ENCODE results near the gene ANTKMT. TPM values are rescaled to one million over a fixed set of nuclear protein-coding genes. Genes with fewer than 3 reads are reported as not detected.
A peak's percentile ranks its signal among the peaks of the same experiment; 100 is the strongest.

The ANTKMT gene
- total RNA-seq, 4 donors from 2014 or later: 23.5 to 46.2 (median 31.0) TPM

DNA sequence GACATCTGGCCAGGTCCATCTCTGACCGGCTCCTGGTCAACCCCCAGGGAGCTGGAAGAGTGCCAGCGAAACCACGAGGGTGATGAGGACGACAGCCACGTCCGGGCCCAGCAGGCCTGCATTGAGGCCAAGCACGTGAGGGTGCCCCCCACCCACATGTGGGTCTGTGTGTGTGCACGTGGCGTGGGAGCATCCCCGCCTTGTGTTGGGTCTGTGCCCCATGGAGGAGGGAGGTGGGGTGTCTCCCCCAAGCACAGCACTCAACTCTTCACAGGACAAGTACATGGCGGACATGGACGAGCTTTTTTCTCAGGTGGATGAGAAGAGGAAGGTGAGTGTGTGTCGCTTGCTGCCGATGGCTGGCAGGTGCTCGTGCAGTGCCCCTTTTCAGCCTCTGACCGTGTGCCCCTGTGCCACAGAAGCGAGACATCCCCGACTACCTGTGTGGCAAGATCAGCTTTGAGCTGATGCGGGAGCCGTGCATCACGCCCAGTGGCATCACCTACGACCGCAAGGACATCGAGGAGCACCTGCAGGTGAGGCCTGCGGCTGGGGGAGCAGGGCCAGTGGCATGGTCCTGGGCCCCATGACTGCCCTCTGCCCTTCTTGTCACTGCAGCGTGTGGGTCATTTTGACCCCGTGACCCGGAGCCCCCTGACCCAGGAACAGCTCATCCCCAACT lies 39.1 kb upstream of the ANTKMT start:
- TF ChIP-seq POLR2AphosphoS5 (IDR thresholded peaks at IDR 0.05) (no peak), EP300 (IDR thresholded peaks at IDR 0.05) (no peak), POLR2A (IDR thresholded peaks at IDR 0.05) (no peak)
- TF ChIP-seq, protein P1, sequence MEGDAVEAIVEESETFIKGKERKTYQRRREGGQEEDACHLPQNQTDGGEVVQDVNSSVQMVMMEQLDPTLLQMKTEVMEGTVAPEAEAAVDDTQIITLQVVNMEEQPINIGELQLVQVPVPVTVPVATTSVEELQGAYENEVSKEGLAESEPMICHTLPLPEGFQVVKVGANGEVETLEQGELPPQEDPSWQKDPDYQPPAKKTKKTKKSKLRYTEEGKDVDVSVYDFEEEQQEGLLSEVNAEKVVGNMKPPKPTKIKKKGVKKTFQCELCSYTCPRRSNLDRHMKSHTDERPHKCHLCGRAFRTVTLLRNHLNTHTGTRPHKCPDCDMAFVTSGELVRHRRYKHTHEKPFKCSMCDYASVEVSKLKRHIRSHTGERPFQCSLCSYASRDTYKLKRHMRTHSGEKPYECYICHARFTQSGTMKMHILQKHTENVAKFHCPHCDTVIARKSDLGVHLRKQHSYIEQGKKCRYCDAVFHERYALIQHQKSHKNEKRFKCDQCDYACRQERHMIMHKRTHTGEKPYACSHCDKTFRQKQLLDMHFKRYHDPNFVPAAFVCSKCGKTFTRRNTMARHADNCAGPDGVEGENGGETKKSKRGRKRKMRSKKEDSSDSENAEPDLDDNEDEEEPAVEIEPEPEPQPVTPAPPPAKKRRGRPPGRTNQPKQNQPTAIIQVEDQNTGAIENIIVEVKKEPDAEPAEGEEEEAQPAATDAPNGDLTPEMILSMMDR (IDR thresholded peaks at IDR 0.05): no peak
- Histone ChIP-seq H3K9me3 (no peaks in the 10 kb centered on the region), H3K4me3 (peak overlapping the region in 1 of 2 donors; percentile 97), H3K36me3 (peaks cover 0 to 31% of the 10 kb centered on the region in 2 donors), H3K27me3 (peaks cover 8% of the 10 kb centered on the region), H3K27ac (no peak overlapping the region), H3K4me1 (peaks cover 0 to 72% (median 45%) of the 10 kb centered on the region in 3 donors)
- WGBS, 2 donors (ENCODE audit: low coverage in 1 of 2): 78 to 100% methylated on average over 1 to 3 of the region's 28 CpGs
- no peak for ATAC-seq

DNA sequence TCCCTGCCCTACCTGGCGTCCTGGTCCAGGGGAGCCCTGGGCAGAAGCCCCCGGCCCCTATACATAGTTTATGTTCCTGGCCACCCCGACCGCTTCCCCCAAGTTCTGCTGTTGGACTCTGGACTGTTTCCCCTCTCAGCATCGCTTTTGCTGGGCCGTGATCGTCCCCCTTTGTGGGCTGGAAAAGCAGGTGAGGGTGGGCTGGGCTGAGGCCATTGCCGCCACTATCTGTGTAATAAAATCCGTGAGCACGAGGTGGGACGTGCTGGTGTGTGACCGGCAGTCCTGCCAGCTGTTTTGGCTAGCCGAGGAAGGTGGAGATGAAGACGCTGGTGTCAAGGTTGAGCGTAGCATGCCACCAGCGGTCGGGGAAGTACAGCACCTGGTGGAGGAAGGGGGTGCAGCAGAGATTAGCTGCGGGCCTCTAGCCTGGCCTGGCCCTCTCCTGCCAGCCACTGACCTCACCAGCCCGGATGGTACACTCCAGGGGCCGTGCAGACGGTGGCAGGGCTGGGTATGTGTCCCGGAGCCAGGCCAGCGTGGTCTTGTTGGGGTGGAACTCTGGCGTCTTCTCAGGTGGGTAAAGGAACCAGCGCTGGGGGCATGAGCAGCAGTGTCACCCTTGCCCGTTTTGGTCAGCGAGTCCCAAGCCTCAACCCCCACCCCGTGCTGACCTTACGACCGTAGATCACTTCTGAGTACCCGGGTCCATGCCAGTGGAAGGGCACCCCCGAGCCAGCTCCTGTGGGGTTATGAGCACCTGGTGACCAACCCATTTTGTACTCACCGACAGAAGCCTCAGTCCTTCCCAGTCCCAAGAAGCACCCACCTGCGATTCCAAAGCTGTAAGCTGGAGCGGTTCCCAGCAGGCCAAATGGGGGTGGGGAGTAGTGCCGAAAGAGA lies 38.2 kb upstream of the ANTKMT start:
- no peaks in the 10 kb centered on the region for H3K9me3 ChIP-seq
- peak overlapping the region in 1 of 4 donors; percentile 86 for H3K27ac ChIP-seq
- peaks cover 0 to 40% of the 10 kb centered on the region in 2 donors for H3K36me3 ChIP-seq
- H3K4me3 ChIP-seq: peak overlapping the region in 1 of 2 donors; percentile 81
- H3K4me1 ChIP-seq: peaks cover 0 to 72% (median 45%) of the 10 kb centered on the region in 3 donors
- TF ChIP-seq POLR2AphosphoS5 (IDR thresholded peaks at IDR 0.05) (no peak), POLR2A (IDR thresholded peaks at IDR 0.05) (no peak), EP300 (IDR thresholded peaks at IDR 0.05) (no peak)
- TF ChIP-seq, protein P1 (IDR thresholded peaks at IDR 0.05): no peak
- WGBS, 2 donors (ENCODE audit: low coverage in 1 of 2): 76 to 81% methylated on average over 5 to 8 of the region's 36 CpGs
- no peak for ATAC-seq
- H3K27me3 ChIP-seq: no peaks in the 10 kb centered on the region

- H3K4me1 ChIP-seq: peaks cover 0 to 77% (median 47%) of the 10 kb centered on the region in 3 donors
- 59% methylated on average over 7 of the region's 57 CpGs; no CpG with 5 or more reads in 1 of the 2 donors for WGBS, 2 donors (ENCODE audit: low coverage in 1 of 2)
- H3K27ac ChIP-seq: peak overlapping the region in 3 of 4 donors; percentile 79 to 88 (median 86)
- no peak for ATAC-seq
- no peaks in the 10 kb centered on the region for H3K9me3 ChIP-seq
- TF ChIP-seq POLR2AphosphoS5 (IDR thresholded peaks at IDR 0.05): peak; percentile 3
- TF ChIP-seq, protein P1 (IDR thresholded peaks at IDR 0.05): no peak
- H3K27me3 ChIP-seq: no peaks in the 10 kb centered on the region
- peak overlapping the region; percentile 47 to 81 for H3K4me3 ChIP-seq
- peaks cover 0 to 46% of the 10 kb centered on the region in 2 donors for H3K36me3 ChIP-seq
These were observed 37.4 kb upstream of the ANTKMT start for GRCh38 chr16:683396-684070.

DNA sequence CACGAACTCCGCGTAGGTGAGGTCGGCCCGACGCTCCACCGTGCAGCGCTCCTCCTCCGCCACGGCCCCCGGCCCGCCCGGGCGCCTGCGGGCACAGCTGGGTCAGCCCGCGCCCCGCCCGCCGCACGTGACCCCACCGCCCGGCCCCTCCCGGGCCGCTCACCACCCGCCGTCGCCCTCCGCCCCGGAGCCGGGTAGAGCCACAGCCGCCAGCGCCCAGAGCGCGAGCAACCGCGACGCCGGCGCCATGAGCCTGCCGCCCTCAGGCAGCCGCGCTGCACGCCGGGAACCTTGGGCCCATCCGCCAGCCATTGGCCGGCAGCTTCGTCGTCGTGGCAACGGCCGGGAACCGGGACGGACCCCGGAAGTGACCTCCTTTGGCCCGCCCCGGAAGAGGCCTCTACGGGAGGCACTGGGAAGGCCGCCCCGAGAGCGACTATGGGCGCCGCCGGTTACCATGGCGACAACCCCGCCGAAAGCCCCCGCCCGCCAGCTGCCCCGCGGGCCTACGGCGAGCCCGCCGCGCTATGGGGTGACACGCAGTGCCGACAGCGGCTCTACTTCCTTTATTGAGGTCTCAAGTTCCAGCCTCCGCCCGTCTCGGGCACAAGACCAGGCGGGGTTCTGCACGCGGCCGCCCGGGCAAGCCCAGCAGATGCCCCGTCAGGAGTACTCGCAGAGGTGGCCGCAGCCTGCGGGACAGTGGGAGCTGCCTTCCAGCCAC lies 36.7 kb upstream of the ANTKMT start, which contains the start of gene JMJD8:
TSS of gene JMJD8 (minus strand) at position 264 of the 724 bp plus-strand sequence. CDS start at position 249, 15 bp downstream.
- TF ChIP-seq POLR2A (IDR thresholded peaks at IDR 0.05) (peak; percentile 70 to 72), POLR2AphosphoS5 (IDR thresholded peaks at IDR 0.05) (peak; percentile 73), EP300 (IDR thresholded peaks at IDR 0.05) (no peak)
- TF ChIP-seq, protein P1 (IDR thresholded peaks at IDR 0.05): peak in 1 of 4 experiments; percentile 5
- ATAC-seq: peak; percentile 85
- peaks cover 0 to 46% of the 10 kb centered on the region in 2 donors for H3K36me3 ChIP-seq
- WGBS, 2 donors (ENCODE audit: low coverage in 1 of 2): no CpG with 5 or more reads among the region's 91 CpGs
- H3K4me3 ChIP-seq: peak within 1 kb of the TSS; percentile 47 to 81
- H3K27ac ChIP-seq: peak within 1 kb of the TSS; percentile 41 to 88 (median 82)
- H3K9me3 ChIP-seq: no peaks in the 10 kb centered on the region
- peaks cover 0 to 77% (median 51%) of the 10 kb centered on the region in 3 donors for H3K4me1 ChIP-seq
- H3K27me3 ChIP-seq: no peaks in the 10 kb centered on the region

Measured in gastroesophageal sphincter (tissue), 4 donors.